SK-N-SH (cell line): Measurements from ENCODE around the gene CENPT. TPM values are rescaled to one million over a fixed set of nuclear protein-coding genes. Genes with fewer than 3 reads are reported as not detected.

ENCODE experiments used
- CTCF ChIA-PET: fragments of 300-600, 350-600 bp; formaldehyde crosslinking; extraction: SDS; loops from one replicate; lab custom pipeline; 2021; lab: Yijun Ruan, JAX
- POLR2A ChIA-PET: fragments of 350-600 bp; sonication (Branson Sonifier 250); formaldehyde crosslinking; extraction: SDS; loops from one replicate; lab custom pipeline; 2020; ENCODE audit warnings: antibody characterized with exemption, inconsistent platforms; lab: Yijun Ruan, JAX
- DNase-seq: peaks from one replicate; pipeline ENCODE4 v3.0.0; 2012
- H2AFZ ChIP-seq: fragments of 200-600 bp; sonication (generic); 2 replicates; pipeline ENCODE4 v1.8.1; 2016; ENCODE audit warnings: antibody characterized with exemption, mild to moderate bottlenecking, low read depth
- H3F3A ChIP-seq: fragments of 200-600 bp; sonication (generic); replicated peaks from 2 replicates; pipeline ENCODE3; 2016; ENCODE audit warnings: antibody characterized with exemption, mild to moderate bottlenecking; ENCODE audit not compliant: insufficient read depth
- H3K27ac ChIP-seq, 2 experiments: fragments of 200-500 bp in 1 of 2; fragments of 200-600 bp in 1 of 2; sonication (Bioruptor generic) in 1 of 2; sonication (generic), shearing (Covaris generic) in 1 of 2; 2 replicates each; pipeline versions ENCODE4 v1.5.1 to v1.6.1; 2014 to 2016; ENCODE audit warnings: low read depth in 2 of 2, inconsistent platforms in 1 of 2, low read length in 1 of 2, mild to moderate bottlenecking in 1 of 2, mixed read lengths in 1 of 2
- H3K27me3 ChIP-seq: fragments of 200-600 bp; sonication (generic), shearing (Covaris generic); 2 replicates; pipeline ENCODE4 v1.6.1; 2016; ENCODE audit warnings: mixed run types; ENCODE audit not compliant: insufficient read depth
- H3K36me3 ChIP-seq, 2 experiments: fragments of 200-500 bp in 1 of 2; fragments of 200-600 bp in 1 of 2; sonication (Bioruptor generic) in 1 of 2; sonication (generic) in 1 of 2; replicated peaks in 1 of 2; 2 replicates each; pipeline versions ENCODE3 to v1.5.1; 2014 to 2016; ENCODE audit warnings: low read length in 1 of 2, mild to moderate bottlenecking in 1 of 2; ENCODE audit not compliant: insufficient read depth in 2 of 2, control insufficient read depth in 1 of 2
- H3K4me1 ChIP-seq, 2 experiments: fragments of 200-500 bp in 1 of 2; fragments of 200-600 bp in 1 of 2; sonication (Bioruptor generic) in 1 of 2; sonication (generic), shearing (Covaris generic) in 1 of 2; 2 replicates each; pipeline versions ENCODE4 v1.5.1 to v1.6.1; 2014 to 2016; ENCODE audit warnings: low read depth in 1 of 2, low read length in 1 of 2, mixed run types in 1 of 2; ENCODE audit not compliant: insufficient read depth in 2 of 2, control insufficient read depth in 1 of 2
- H3K4me2 ChIP-seq: fragments of 200-600 bp; sonication (generic), shearing (Covaris generic); 2 replicates; pipeline ENCODE4 v1.6.1; 2017; ENCODE audit warnings: mixed run types
- H3K4me3 ChIP-seq, 2 experiments: fragments of 200-500 bp in 1 of 2; fragments of 200-600 bp in 1 of 2; sonication (Bioruptor generic) in 1 of 2; sonication (generic), shearing (Covaris generic) in 1 of 2; 2 replicates each; pipeline versions ENCODE4 v1.5.1 to v1.8.1; 2014 to 2016; ENCODE audit warnings: low read depth in 2 of 2, inconsistent platforms in 1 of 2, low read length in 1 of 2, mild to moderate bottlenecking in 1 of 2, mixed read lengths in 1 of 2, moderate library complexity in 1 of 2
- H3K79me2 ChIP-seq: fragments of 200-600 bp; sonication (generic); 2 replicates; pipeline ENCODE4 v1.8.1; 2017; ENCODE audit warnings: mild to moderate bottlenecking; ENCODE audit not compliant: insufficient read depth
- H3K9ac ChIP-seq: fragments of 200-600 bp; sonication (generic); 2 replicates; pipeline ENCODE4 v1.6.1; 2017; ENCODE audit warnings: mixed run types
- H3K9me2 ChIP-seq: fragments of 200-600 bp; sonication (generic); 2 replicates; pipeline ENCODE4 v1.6.1; 2017; ENCODE audit warnings: mixed run types
- H3K9me3 ChIP-seq: fragments of 200-600 bp; sonication (generic); 2 replicates; pipeline ENCODE4 v1.6.1; 2017; ENCODE audit warnings: mixed run types, mild to moderate bottlenecking, moderate library complexity
- H4K20me1 ChIP-seq: fragments of 200-600 bp; sonication (generic); 2 replicates; pipeline ENCODE4 v1.6.1; 2017; ENCODE audit warnings: mild to moderate bottlenecking, mixed run types; ENCODE audit not compliant: insufficient read depth
- ELF1 ChIP-seq: IDR thresholded peaks from 2 replicates; pipeline ENCODE4 v1.4.0; 2012
- FOXJ3 ChIP-seq: sonication (generic); formaldehyde crosslinking; IDR thresholded peaks from 2 replicates; pipeline ENCODE4 v1.5.1; 2020; ENCODE audit warnings: mild to moderate bottlenecking, missing genetic modification reagents
- JUND ChIP-seq: IDR thresholded peaks from 2 replicates; pipeline ENCODE4 v1.4.0; 2012
- MXI1 ChIP-seq: IDR thresholded peaks from 2 replicates; pipeline ENCODE4 v1.6.1; 2012; ENCODE audit warnings: mild to moderate bottlenecking, low read depth, low read length, improper control_type of control experiment
- POLR2AphosphoS5 ChIP-seq: IDR thresholded peaks from 2 replicates; pipeline ENCODE4 v1.6.1; 2012; ENCODE audit warnings: low read depth, low read length
- RCOR1 ChIP-seq: fragments of 150-350 bp; IDR thresholded peaks from 2 replicates; pipeline ENCODE4 v1.6.1; 2017; ENCODE audit warnings: antibody characterized with exemption, low read length
- YY1 ChIP-seq: IDR thresholded peaks from 2 replicates; pipeline ENCODE4 v1.4.0; 2012; ENCODE audit warnings: low read depth, mild to moderate bottlenecking
- WGBS: methylation state at CpG from one replicate; pipeline ENCODE4 v1.1.6; 2017; ENCODE audit warnings: low lambda C conversion rate; 5-methylcytosine and 5-hydroxymethylcytosine counted together
- polyA plus RNA-seq, 3 experiments: library from polyadenylated mRNA; depleted of rRNA; stranded (reverse); fragments of >200 nt; gene quantifications; 2 replicates each; pipeline ENCODE4 v1.2.3, GENCODE V29; 2012
- TF ChIP-seq, protein P1 (sequence below): fragments of 150-350 bp; IDR thresholded peaks from 2 replicates; pipeline ENCODE4 v1.6.1; 2017; ENCODE audit warnings: antibody characterized with exemption, low read length, low read depth, borderline replicate concordance
- TF ChIP-seq, protein P2 (sequence below): IDR thresholded peaks from 2 replicates; pipeline ENCODE4 v1.4.0; 2012; ENCODE audit warnings: low read depth
- TF ChIP-seq, protein P3 (sequence below): IDR thresholded peaks from 2 replicates; pipeline ENCODE4; 2012
- TF ChIP-seq, protein P4 (sequence below): IDR thresholded peaks from 2 replicates; pipeline ENCODE4 v1.6.1; 2012; ENCODE audit warnings: mild to moderate bottlenecking, low read depth, low read length, moderate library complexity
- TF ChIP-seq, protein P5 (sequence below): IDR thresholded peaks from 2 replicates; pipeline ENCODE4 v1.4.0; 2012; ENCODE audit warnings: low read depth, borderline replicate concordance

Gene CENPT
- polyA plus RNA-seq, 1 of the 3 experiments (the other 2 are of a cell fraction) = 48.6 TPM

DNA sequence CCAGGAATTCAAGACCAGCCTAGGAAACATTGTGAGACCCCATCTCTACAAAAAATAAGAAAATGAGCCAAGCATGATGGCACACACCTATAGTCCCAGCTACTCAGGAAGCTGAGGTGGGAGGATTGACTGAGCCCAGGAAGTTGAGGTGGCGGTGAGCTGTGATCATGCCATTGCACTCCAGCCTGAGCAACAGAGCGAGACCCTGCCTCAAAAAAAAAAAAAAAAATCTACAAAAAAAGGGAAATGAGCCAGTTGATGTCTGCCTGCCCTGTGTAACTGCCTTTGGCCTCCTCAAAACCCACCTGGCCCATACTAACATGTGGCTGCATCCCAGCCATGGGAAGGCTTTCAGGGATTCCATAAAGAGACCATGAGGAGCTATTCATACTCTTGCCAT lies 45.6 kb downstream of the CENPT start:
- ChIA-PET POLR2A (no interaction called here), CTCF (interaction anchor here (1.0 to 6.3 kb wide), 3 partner anchors 14 to 280 kb away, joined by 3 to 42 read pairs (median 4); no protein-coding TSS in a partner anchor)
- TF ChIP-seq ELF1 = no peak
- Histone ChIP-seq H4K20me1 (no peaks in the 10 kb centered on the region; the same call in 1 of the 2 replicates), H3K9me3 (no peaks in the 10 kb centered on the region), H3K27me3 (no peaks in the 10 kb centered on the region), H3K79me2 (peaks cover 74% of the 10 kb centered on the region), H3K4me1 (peaks cover 6 to 8% of the 10 kb centered on the region in 2 experiments; a peak in 1 of 4 replicates), H3K4me2 (no peak overlapping the region), H3K27ac (no peak overlapping the region), H3F3A (no peaks in the 10 kb centered on the region), H3K9me2 (no peaks in the 10 kb centered on the region), H3K36me3 (peaks cover 8% of the 10 kb centered on the region in 2 experiments), H3K9ac (no peak overlapping the region), H2AFZ (no peak overlapping the region), H3K4me3 (no peak overlapping the region)
- WGBS = 97% methylated on average over 2 of the region's 2 CpGs
- no peak for DNase-seq

DNA sequence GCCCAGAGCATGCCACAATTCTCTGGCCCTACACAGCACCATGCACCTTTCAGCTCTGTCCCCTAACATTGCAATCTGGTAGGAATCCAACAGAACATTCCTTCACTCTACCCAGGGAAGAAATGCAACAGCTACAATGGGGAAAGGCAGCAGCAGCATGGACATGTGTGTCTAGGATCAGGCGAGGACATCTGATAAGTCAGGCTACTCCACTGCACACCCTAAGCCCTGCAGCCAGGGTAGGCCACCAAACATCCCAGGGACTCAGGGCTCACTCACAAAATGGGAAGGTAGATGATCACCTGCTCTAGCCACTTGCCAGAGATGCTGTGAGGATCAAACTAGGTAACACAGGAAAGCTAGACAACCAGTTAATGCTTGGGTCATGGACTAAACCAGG lies 46.3 kb downstream of the CENPT start:
- H3K27ac ChIP-seq = no peak overlapping the region
- H3K4me1 ChIP-seq = peaks cover 6 to 11% of the 10 kb centered on the region in 2 experiments; a peak in 1 of 4 replicates
- H3K27me3 ChIP-seq = no peaks in the 10 kb centered on the region
- H3F3A ChIP-seq = no peaks in the 10 kb centered on the region
- TF ChIP-seq FOXJ3 (CRISPR knock-in tag) (no peak), MXI1 (no peak), YY1 (no peak), POLR2AphosphoS5 (no peak)
- TF ChIP-seq, protein P1, sequence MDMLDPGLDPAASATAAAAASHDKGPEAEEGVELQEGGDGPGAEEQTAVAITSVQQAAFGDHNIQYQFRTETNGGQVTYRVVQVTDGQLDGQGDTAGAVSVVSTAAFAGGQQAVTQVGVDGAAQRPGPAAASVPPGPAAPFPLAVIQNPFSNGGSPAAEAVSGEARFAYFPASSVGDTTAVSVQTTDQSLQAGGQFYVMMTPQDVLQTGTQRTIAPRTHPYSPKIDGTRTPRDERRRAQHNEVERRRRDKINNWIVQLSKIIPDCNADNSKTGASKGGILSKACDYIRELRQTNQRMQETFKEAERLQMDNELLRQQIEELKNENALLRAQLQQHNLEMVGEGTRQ = no peak
- TF ChIP-seq, all 33 proteins: peak for 0
- 100% methylated on average over 1 of the region's 1 CpG for WGBS
- Histone ChIP-seq H4K20me1 (no peaks in the 10 kb centered on the region; the same call in 1 of the 2 replicates), H3K9me3 (no peaks in the 10 kb centered on the region), H3K4me3 (no peak overlapping the region), H3K36me3 (peaks cover 8% of the 10 kb centered on the region in 2 experiments), H3K9ac (no peak overlapping the region), H3K79me2 (peaks cover 80% of the 10 kb centered on the region), H3K4me2 (no peak overlapping the region), H2AFZ (no peak overlapping the region), H3K9me2 (no peaks in the 10 kb centered on the region)
- CTCF ChIA-PET = interaction anchor here (0.9 to 6.3 kb wide), 5 partner anchors 12 to 280 kb away, joined by 3 to 42 read pairs (median 3); partner anchors contain the start of genes CARMIL2 and NRN1L
- POLR2A ChIA-PET = no interaction called here
- DNase-seq = no peak

DNA sequence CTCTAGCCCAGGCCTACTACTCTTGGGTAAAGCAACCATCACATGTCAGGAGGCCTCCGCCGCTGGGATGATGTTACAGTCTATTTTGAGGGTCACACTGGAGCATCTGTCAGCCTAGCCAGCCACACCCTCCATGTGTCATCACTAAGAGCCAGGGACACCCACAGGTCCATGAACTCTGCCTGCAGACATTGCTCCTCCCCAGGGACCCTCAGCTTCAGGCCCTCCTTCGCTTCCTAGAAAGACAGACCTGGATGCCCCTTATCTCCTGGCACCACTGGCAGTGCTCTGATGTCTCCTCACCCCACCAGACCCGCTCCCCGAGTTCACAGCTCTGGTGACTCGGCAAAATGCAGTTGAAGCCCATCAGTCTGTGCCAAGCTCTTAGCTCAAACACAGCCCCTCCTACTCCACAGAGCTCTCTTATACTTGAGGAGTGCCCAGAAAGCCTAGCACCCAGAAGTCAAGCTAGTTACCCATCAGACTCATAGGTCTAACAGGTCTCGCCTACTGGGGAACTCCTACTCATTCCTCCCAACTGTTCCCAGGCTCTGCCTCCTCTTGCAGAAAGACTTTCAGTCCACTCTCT lies 47.1 kb downstream of the CENPT start:
- ChIA-PET POLR2A (no interaction called here), CTCF (interaction anchor here (0.6 to 6.3 kb wide), 5 partner anchors 13 to 156 kb away, joined by 3 to 42 read pairs (median 3); partner anchors contain the start of genes CARMIL2 and NRN1L)
- Histone ChIP-seq H3K4me1 (peaks cover 6 to 8% of the 10 kb centered on the region in 2 experiments; a peak in 1 of 4 replicates), H3K9ac (no peak overlapping the region), H3K36me3 (peaks cover 8% of the 10 kb centered on the region in 2 experiments), H2AFZ (no peak overlapping the region), H3K27ac (no peak overlapping the region), H3F3A (no peaks in the 10 kb centered on the region), H4K20me1 (no peaks in the 10 kb centered on the region; the same call in 1 of the 2 replicates), H3K9me2 (no peaks in the 10 kb centered on the region), H3K9me3 (no peaks in the 10 kb centered on the region), H3K27me3 (no peaks in the 10 kb centered on the region), H3K79me2 (peaks cover 78% of the 10 kb centered on the region), H3K4me3 (no peak overlapping the region), H3K4me2 (no peak overlapping the region)
- DNase-seq = no peak
- WGBS = 94% methylated on average over 6 of the region's 7 CpGs
- TF ChIP-seq, protein P2, sequence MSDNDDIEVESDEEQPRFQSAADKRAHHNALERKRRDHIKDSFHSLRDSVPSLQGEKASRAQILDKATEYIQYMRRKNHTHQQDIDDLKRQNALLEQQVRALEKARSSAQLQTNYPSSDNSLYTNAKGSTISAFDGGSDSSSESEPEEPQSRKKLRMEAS = no peak
- TF ChIP-seq, protein P3, sequence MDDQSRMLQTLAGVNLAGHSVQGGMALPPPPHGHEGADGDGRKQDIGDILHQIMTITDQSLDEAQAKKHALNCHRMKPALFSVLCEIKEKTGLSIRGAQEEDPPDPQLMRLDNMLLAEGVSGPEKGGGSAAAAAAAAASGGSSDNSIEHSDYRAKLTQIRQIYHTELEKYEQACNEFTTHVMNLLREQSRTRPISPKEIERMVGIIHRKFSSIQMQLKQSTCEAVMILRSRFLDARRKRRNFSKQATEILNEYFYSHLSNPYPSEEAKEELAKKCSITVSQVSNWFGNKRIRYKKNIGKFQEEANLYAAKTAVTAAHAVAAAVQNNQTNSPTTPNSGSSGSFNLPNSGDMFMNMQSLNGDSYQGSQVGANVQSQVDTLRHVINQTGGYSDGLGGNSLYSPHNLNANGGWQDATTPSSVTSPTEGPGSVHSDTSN = no peak
- TF ChIP-seq FOXJ3 (CRISPR knock-in tag) (no peak), JUND (no peak), RCOR1 (no peak)
- TF ChIP-seq, protein P4, sequence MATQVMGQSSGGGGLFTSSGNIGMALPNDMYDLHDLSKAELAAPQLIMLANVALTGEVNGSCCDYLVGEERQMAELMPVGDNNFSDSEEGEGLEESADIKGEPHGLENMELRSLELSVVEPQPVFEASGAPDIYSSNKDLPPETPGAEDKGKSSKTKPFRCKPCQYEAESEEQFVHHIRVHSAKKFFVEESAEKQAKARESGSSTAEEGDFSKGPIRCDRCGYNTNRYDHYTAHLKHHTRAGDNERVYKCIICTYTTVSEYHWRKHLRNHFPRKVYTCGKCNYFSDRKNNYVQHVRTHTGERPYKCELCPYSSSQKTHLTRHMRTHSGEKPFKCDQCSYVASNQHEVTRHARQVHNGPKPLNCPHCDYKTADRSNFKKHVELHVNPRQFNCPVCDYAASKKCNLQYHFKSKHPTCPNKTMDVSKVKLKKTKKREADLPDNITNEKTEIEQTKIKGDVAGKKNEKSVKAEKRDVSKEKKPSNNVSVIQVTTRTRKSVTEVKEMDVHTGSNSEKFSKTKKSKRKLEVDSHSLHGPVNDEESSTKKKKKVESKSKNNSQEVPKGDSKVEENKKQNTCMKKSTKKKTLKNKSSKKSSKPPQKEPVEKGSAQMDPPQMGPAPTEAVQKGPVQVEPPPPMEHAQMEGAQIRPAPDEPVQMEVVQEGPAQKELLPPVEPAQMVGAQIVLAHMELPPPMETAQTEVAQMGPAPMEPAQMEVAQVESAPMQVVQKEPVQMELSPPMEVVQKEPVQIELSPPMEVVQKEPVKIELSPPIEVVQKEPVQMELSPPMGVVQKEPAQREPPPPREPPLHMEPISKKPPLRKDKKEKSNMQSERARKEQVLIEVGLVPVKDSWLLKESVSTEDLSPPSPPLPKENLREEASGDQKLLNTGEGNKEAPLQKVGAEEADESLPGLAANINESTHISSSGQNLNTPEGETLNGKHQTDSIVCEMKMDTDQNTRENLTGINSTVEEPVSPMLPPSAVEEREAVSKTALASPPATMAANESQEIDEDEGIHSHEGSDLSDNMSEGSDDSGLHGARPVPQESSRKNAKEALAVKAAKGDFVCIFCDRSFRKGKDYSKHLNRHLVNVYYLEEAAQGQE = no peak
- TF ChIP-seq, protein P5, sequence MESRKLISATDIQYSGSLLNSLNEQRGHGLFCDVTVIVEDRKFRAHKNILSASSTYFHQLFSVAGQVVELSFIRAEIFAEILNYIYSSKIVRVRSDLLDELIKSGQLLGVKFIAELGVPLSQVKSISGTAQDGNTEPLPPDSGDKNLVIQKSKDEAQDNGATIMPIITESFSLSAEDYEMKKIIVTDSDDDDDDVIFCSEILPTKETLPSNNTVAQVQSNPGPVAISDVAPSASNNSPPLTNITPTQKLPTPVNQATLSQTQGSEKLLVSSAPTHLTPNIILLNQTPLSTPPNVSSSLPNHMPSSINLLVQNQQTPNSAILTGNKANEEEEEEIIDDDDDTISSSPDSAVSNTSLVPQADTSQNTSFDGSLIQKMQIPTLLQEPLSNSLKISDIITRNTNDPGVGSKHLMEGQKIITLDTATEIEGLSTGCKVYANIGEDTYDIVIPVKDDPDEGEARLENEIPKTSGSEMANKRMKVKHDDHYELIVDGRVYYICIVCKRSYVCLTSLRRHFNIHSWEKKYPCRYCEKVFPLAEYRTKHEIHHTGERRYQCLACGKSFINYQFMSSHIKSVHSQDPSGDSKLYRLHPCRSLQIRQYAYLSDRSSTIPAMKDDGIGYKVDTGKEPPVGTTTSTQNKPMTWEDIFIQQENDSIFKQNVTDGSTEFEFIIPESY = no peak
